ENCODE results near the gene TMEM163.

DNA sequence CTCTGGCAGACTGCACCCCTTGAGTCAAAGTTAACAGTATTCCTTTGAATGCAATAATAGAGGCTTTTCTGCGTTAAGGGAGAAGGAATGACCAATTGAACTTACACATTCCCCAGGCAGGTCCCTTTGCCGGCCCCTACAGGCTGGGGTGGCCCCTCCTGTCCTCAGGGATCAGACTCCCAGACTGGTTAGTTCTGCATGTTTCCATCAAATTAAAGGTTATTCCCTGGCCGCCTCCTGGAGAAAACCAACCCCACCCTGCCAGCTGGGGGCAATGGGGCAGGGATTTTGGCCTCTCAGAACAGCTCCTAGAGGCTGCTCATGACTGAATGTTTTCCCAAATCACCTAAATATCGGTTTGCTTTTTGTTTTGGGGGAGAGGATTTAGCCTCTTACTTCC lies 265.3 kb downstream of the TMEM163 start:
- TF ChIP-seq, protein P1, sequence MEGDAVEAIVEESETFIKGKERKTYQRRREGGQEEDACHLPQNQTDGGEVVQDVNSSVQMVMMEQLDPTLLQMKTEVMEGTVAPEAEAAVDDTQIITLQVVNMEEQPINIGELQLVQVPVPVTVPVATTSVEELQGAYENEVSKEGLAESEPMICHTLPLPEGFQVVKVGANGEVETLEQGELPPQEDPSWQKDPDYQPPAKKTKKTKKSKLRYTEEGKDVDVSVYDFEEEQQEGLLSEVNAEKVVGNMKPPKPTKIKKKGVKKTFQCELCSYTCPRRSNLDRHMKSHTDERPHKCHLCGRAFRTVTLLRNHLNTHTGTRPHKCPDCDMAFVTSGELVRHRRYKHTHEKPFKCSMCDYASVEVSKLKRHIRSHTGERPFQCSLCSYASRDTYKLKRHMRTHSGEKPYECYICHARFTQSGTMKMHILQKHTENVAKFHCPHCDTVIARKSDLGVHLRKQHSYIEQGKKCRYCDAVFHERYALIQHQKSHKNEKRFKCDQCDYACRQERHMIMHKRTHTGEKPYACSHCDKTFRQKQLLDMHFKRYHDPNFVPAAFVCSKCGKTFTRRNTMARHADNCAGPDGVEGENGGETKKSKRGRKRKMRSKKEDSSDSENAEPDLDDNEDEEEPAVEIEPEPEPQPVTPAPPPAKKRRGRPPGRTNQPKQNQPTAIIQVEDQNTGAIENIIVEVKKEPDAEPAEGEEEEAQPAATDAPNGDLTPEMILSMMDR (conservative IDR thresholded peaks at IDR 0.05; ENCODE audit: low read length): no peak
- no peak for TF ChIP-seq EZH2phosphoT487 (IDR thresholded peaks at IDR 0.05; ENCODE audit: borderline replicate concordance, low read depth, low read length)

Measured in OCI-LY7 (cell line).